GM21619 (cell line): ENCODE data around the gene SANBR.
A peak's percentile ranks its signal among the peaks of the same experiment; 100 is the strongest.
"Not testable (repeated sequence)": the region's sequence is repeated elsewhere in the genome, so short reads cannot be mapped to it uniquely, and the experiment has no call there.

Experiments used
- ATAC-seq: cut with Tn5 transposase; IDR thresholded peaks from one replicate; pipeline ENCODE4 v1.9.1; 2021; ENCODE audit not compliant: unreplicated experiment

The SANBR gene

GRCh38 chr2:61065714-61066709 lies at the start of gene SANBR:
Gene SANBR (plus strand): TSS chr2:61065871. CDS start chr2:61070351, 4,480 bp downstream.
- peak; percentile 96 for ATAC-seq

GRCh38 chr2:61015976-61016375 lies 49.7 kb upstream of the SANBR start:
- ATAC-seq, result no peak

- peak; percentile 10 for ATAC-seq
Observed at GRCh38 chr2:61016392-61017002, 49.2 kb upstream of the SANBR start.

- peak; percentile 52 for ATAC-seq
Observed at GRCh38 chr2:61017003-61017555, 48.6 kb upstream of the SANBR start.

GRCh38 chr2:61017556-61018317 lies 47.9 kb upstream of the SANBR start, which contains the start of the genes PEX13 and PUS10:
Gene PEX13 (plus strand): TSS chr2:61017720. CDS start chr2:61017760, 40 bp downstream.
Gene PUS10 (minus strand): TSS chr2:61018255. CDS start chr2:61011890, 6,365 bp downstream.
- ATAC-seq, result peak; percentile 78

- ATAC-seq, result no peak
Observed at GRCh38 chr2:61018318-61018755, 47.3 kb upstream of the SANBR start.

GRCh38 chr2:61018798-61019197 lies 46.9 kb upstream of the SANBR start:
- no peak for ATAC-seq

GRCh38 chr2:61021228-61021660 lies 44.4 kb upstream of the SANBR start:
- ATAC-seq, result no peak

GRCh38 chr2:61023670-61024069 lies 42.0 kb upstream of the SANBR start:
- no peak for ATAC-seq

GRCh38 chr2:61029533-61029932 lies 36.1 kb upstream of the SANBR start:
- no peak for ATAC-seq

GRCh38 chr2:61034592-61034991 lies 31.1 kb upstream of the SANBR start:
- ATAC-seq, result not testable (repeated sequence)

- ATAC-seq, result not testable (repeated sequence)
Observed at GRCh38 chr2:61036643-61037042, 29.0 kb upstream of the SANBR start.

GRCh38 chr2:61042807-61043206 lies 22.9 kb upstream of the SANBR start:
- ATAC-seq, result no peak

- ATAC-seq, result no peak
Observed at GRCh38 chr2:61044636-61045035, 21.0 kb upstream of the SANBR start.

- ATAC-seq, result no peak
Observed at GRCh38 chr2:61045226-61045625, 20.4 kb upstream of the SANBR start.

GRCh38 chr2:61045999-61046398 lies 19.7 kb upstream of the SANBR start:
- no peak for ATAC-seq

- no peak for ATAC-seq
Observed at GRCh38 chr2:61055557-61055956, 10.1 kb upstream of the SANBR start.

GRCh38 chr2:61057562-61057961 lies 8.1 kb upstream of the SANBR start:
- no peak for ATAC-seq

GRCh38 chr2:61059382-61059781 lies 6.3 kb upstream of the SANBR start:
- ATAC-seq, result no peak

GRCh38 chr2:61074100-61074499 lies 8.4 kb downstream of the SANBR start:
- ATAC-seq, result no peak

GRCh38 chr2:61085883-61086282 lies 20.2 kb downstream of the SANBR start:
- ATAC-seq, result no peak
